Activated T-cell treated with anti-CD3 and anti-CD28 coated beads, Interleukin-2, amount 50 U/mL, for 48 hours (primary cell): Measurements from ENCODE around the gene MED10.

Source experiments
- DNase-seq, 2 experiments: peaks; one replicate each; pipeline ENCODE4 v3.0.0-alpha.2; 2020

Gene MED10

GRCh38 chr5:6398570-6399230 lies 20.4 kb upstream of the MED10 start:
- no peak for DNase-seq

- no peak for DNase-seq
Measured at GRCh38 chr5:6397536-6398269, 19.4 kb upstream of the MED10 start.

GRCh38 chr5:6396836-6397535 lies 18.6 kb upstream of the MED10 start:
- no peak for DNase-seq

GRCh38 chr5:6396043-6396442 lies 17.7 kb upstream of the MED10 start:
- DNase-seq, result no peak

- no peak for DNase-seq
Measured at GRCh38 chr5:6395621-6396020, 17.3 kb upstream of the MED10 start.

- no peak for DNase-seq
Measured at GRCh38 chr5:6395102-6395445, 16.7 kb upstream of the MED10 start.

GRCh38 chr5:6394429-6395101 lies 16.2 kb upstream of the MED10 start:
- no peak for DNase-seq

GRCh38 chr5:6393596-6394194 lies 15.3 kb upstream of the MED10 start:
- no peak for DNase-seq

GRCh38 chr5:6392561-6392960 lies 14.2 kb upstream of the MED10 start:
- no peak for DNase-seq

- DNase-seq, result no peak
Measured at GRCh38 chr5:6391151-6391550, 12.8 kb upstream of the MED10 start.

GRCh38 chr5:6389946-6390530 lies 11.7 kb upstream of the MED10 start:
- no peak for DNase-seq

- no peak for DNase-seq
Measured at GRCh38 chr5:6389397-6389796, 11.1 kb upstream of the MED10 start.

- no peak for DNase-seq
Measured at GRCh38 chr5:6387970-6388369, 9.6 kb upstream of the MED10 start.

- DNase-seq, result no peak
Measured at GRCh38 chr5:6386271-6386670, 7.9 kb upstream of the MED10 start.

- DNase-seq, result no peak
Measured at GRCh38 chr5:6384856-6385255, 6.5 kb upstream of the MED10 start.

- DNase-seq, result no peak
Measured at GRCh38 chr5:6383376-6383775, 5.0 kb upstream of the MED10 start.

GRCh38 chr5:6379246-6379645 lies 899 bp upstream of the MED10 start:
- no peak for DNase-seq

GRCh38 chr5:6378766-6379103 lies 388 bp upstream of the MED10 start:
- no peak for DNase-seq

- no peak for DNase-seq
Measured at GRCh38 chr5:6377582-6377904, 804 bp downstream of the MED10 start.

- peak in 1 of 2 experiments; percentile 28 for DNase-seq
Measured at GRCh38 chr5:6376974-6377520, 1.3 kb downstream of the MED10 start.

GRCh38 chr5:6373081-6373846 lies 5.1 kb downstream of the MED10 start:
- DNase-seq, result peak in 1 of 2 experiments; percentile 12
